Activated B cell treated with CpG ODN at 0.5 μM for 24 hours (primary cell): Measurements from ENCODE around the gene FBXO24. TPM values are rescaled to one million over a fixed set of nuclear protein-coding genes. Genes with fewer than 3 reads are reported as not detected.

Source experiments
- ATAC-seq: fragments of 200-7000 bp; cut with Tn5 transposase; one replicate; pipeline ENCODE4 v1.10.0; 2021; ENCODE audit warnings: low read depth, mild to moderate bottlenecking, moderate library complexity
- CTCF ChIA-PET: fragments of 350-600 bp; sonication (Branson Sonifier 250); formaldehyde crosslinking; loops from one replicate; lab custom pipeline; 2021; ENCODE audit warnings: antibody characterized with exemption; lab: Charles Lee
- POLR2A ChIA-PET: fragments of 350-600 bp; sonication (Branson Sonifier 250); formaldehyde crosslinking; loops from one replicate; lab custom pipeline; 2021; ENCODE audit warnings: antibody characterized with exemption; lab: Charles Lee
- DNase-seq: peaks from one replicate; pipeline ENCODE4 v3.0.0; 2022
- H3K27ac Mint-ChIP-seq: one replicate; pipeline ENCODE4 v1.8.0; 2020; ENCODE audit warnings: mixed read lengths
- H3K27me3 Mint-ChIP-seq: one replicate; pipeline ENCODE4 v1.8.0; 2021; ENCODE audit warnings: mixed read lengths
- H3K36me3 Mint-ChIP-seq: one replicate; pipeline ENCODE4 v1.8.0; 2021; ENCODE audit warnings: low read depth, mixed read lengths
- H3K4me1 Mint-ChIP-seq: one replicate; pipeline ENCODE4 v1.8.0; 2021; ENCODE audit warnings: mixed read lengths
- H3K4me3 Mint-ChIP-seq: one replicate; pipeline ENCODE4 v1.8.0; 2020; ENCODE audit warnings: mild to moderate bottlenecking, mixed read lengths
- H3K9me3 Mint-ChIP-seq: one replicate; pipeline ENCODE4 v1.8.0; 2020; ENCODE audit warnings: mixed read lengths
- intact Hi-C: fragments of 100-400 bp; cut with micrococcal nuclease; formaldehyde crosslinking; loops from one replicate; pipeline ENCODE4 v1.15.1; 2024
- total RNA-seq: library from RNA; stranded (reverse); gene quantifications from 2 replicates; pipeline ENCODE4 v1.2.3, GENCODE V29; 2022
- TF ChIP-seq, protein P1 (sequence below): fragments of 200-600 bp; IDR thresholded peaks from one replicate; pipeline ENCODE4 v1.8.0; 2022; ENCODE audit warnings: antibody characterized with exemption, mild to moderate bottlenecking

Gene FBXO24
- total RNA-seq, 1 donor from 2014 or later = 1.9 TPM

DNA sequence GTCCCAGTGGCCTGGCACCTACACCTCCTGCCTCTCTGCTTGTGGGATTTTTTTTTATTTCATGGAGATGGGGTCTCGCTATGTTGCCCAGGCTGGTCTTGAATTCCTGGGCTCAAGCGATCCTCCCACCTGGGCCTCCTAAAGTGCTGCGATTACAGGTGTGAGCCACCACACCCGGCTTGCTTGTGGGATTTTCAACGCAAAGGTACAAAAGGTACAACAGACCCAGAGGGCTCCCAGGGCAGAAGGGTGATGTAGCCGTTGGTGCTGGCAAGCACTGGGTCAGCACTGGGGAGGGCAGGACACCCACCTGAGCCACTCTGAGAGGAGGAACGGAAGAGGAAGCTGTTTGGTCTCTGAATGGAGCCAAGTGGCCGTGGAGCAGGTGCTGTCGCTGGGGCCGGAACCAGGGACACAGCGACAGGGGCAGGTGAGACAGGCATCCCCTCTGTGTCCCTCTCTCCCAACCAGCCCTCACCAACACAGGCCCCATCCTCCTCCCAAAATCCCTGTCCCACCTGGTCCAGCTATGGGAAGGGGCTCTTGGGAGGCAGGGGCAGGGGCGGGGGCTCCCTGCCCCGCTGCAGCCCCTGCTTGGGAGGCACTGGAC, 9.6 kb upstream of the FBXO24 start:
- POLR2A ChIA-PET = interaction anchor here (0.6 to 0.7 kb wide), 3 partner anchors 29 to 514 kb away, joined by 3 to 5 read pairs (median 5); partner anchors contain the start of gene ZCWPW1
- no peak for ATAC-seq
- CTCF ChIA-PET = no interaction called here
- TF ChIP-seq, protein P1, sequence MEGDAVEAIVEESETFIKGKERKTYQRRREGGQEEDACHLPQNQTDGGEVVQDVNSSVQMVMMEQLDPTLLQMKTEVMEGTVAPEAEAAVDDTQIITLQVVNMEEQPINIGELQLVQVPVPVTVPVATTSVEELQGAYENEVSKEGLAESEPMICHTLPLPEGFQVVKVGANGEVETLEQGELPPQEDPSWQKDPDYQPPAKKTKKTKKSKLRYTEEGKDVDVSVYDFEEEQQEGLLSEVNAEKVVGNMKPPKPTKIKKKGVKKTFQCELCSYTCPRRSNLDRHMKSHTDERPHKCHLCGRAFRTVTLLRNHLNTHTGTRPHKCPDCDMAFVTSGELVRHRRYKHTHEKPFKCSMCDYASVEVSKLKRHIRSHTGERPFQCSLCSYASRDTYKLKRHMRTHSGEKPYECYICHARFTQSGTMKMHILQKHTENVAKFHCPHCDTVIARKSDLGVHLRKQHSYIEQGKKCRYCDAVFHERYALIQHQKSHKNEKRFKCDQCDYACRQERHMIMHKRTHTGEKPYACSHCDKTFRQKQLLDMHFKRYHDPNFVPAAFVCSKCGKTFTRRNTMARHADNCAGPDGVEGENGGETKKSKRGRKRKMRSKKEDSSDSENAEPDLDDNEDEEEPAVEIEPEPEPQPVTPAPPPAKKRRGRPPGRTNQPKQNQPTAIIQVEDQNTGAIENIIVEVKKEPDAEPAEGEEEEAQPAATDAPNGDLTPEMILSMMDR = no peak
- Mint-ChIP-seq H3K4me3 (no peak overlapping the region), H3K36me3 (peaks cover 35% of the 10 kb centered on the region), H3K27ac (no peak overlapping the region), H3K4me1 (peaks cover 9% of the 10 kb centered on the region), H3K27me3 (no peaks in the 10 kb centered on the region), H3K9me3 (no peaks in the 10 kb centered on the region)
- intact Hi-C loops = no loop called here
- DNase-seq = no peak

DNA sequence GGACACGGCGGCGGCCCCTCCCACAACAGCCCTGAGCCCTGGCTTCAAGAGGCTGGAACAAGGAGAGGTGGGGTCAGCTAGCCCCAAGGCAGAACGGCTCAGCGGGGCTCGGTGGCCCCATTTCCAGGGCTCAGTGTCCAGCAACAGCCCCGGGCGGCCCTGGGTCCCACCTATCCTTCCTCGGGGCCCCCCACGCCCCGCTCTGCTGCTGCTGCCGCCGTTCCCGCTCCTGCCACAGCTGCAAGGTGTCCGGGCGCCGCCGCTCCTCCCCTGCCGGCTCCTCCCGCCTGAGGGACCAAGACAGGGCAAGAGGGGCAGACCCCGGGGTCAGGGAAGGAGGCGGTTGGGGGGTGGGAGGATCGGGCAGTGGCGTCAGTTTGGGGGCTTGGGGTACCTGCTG, 9.0 kb upstream of the FBXO24 start:
- Mint-ChIP-seq H3K27me3 (no peaks in the 10 kb centered on the region), H3K36me3 (peaks cover 32% of the 10 kb centered on the region), H3K4me3 (no peak overlapping the region), H3K4me1 (peaks cover 3% of the 10 kb centered on the region), H3K9me3 (no peaks in the 10 kb centered on the region), H3K27ac (no peak overlapping the region)
- ChIA-PET POLR2A (interaction anchor here (1.2 to 1.3 kb wide), 2 partner anchors 9 to 35 kb away, joined by 3 to 5 read pairs; partner anchors contain the start of genes FBXO24 and MOSPD3), CTCF (no interaction called here)
- intact Hi-C loops = no loop called here
- no peak for ATAC-seq
- no peak for DNase-seq
- TF ChIP-seq, protein P1 = no peak

DNA sequence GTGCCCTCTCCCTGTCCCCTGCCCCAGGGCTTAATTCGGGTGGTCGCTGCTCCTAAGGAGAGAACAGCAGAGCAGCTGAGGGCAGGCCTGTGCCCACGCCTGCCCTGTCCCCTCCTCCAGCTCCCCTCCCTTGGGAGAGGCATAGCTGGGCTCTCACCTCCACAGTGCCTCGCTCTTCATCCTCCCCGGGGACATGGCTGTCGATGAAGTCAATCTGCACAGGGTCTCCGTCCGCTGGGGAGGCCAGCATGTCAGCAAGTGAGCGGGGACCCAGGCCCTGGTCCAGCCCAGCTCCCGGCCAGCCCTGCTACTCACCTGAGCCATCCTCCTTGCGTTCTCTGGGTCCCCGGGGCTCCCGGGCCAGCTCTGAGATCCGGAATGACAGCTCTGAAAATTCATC, 8.6 kb upstream of the FBXO24 start:
- Mint-ChIP-seq H3K4me1 (peaks cover 4% of the 10 kb centered on the region), H3K36me3 (peaks cover 30% of the 10 kb centered on the region), H3K27ac (no peak overlapping the region), H3K27me3 (no peaks in the 10 kb centered on the region), H3K4me3 (no peak overlapping the region), H3K9me3 (no peaks in the 10 kb centered on the region)
- ATAC-seq (no peak), DNase-seq (no peak)
- intact Hi-C loops = no loop called here
- ChIA-PET CTCF (no interaction called here), POLR2A (interaction anchor here (0.5 to 1.3 kb wide), 4 partner anchors 9 to 196 kb away, joined by 3 to 5 read pairs (median 3); partner anchors contain the start of genes FBXO24 and MOSPD3)
- TF ChIP-seq, protein P1 = no peak

DNA sequence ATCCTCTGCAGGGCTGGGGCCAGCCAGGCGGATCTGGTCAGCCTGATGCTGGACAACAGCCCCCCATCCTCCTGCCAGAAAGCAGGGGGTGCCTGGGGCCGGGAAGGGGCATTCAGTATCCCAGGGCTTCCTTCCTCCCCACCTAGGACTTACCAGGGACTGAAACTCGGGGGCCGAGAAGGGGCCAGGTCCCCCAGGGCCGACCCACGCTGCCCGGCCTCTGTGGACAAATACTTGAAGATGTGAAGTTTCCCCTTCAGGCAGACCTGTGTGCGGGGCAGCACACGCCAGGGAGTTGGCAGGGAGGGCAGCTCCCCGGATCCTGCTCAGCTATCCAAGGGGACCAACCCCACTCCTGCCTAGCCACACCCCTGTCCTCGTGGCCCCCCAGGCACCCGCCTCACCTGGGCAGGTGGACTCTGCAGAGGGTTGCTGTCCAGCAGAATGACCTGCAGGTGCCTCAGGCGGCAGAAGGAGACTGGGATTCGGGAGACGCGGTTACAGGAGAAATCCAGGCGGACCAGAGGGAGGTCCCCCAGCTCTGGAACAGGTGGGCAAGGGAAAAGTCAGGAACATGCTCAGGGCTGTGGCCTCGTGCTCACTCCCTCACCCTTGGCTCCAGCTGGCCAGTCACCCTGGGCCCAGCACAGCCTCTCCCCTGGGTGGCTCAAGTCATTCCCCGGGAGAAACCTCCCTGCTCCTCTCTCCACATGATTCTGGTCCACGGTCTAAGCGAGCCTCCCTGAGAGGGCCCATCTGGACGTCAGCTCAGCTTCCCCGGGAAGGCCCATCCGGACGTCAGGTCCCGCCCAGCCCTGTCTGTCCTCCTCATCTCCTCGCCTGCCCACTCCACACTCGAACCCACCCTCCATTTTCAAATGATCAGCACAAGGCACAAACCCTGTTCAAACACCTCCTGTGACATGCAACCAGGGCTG, 7.6 kb upstream of the FBXO24 start:
- Mint-ChIP-seq H3K4me3 (no peak overlapping the region), H3K36me3 (peaks cover 29% of the 10 kb centered on the region), H3K27ac (no peak overlapping the region), H3K27me3 (no peaks in the 10 kb centered on the region), H3K9me3 (no peaks in the 10 kb centered on the region), H3K4me1 (peaks cover 14% of the 10 kb centered on the region)
- CTCF ChIA-PET = no interaction called here
- DNase-seq = no peak
- no peak for ATAC-seq
- intact Hi-C loops = no loop called here
- TF ChIP-seq, protein P1 = no peak
- POLR2A ChIA-PET = interaction anchor here (0.6 to 1.3 kb wide), 4 partner anchors 8 to 119 kb away, joined by 3 to 5 read pairs (median 4); partner anchors contain the start of genes FBXO24 and MOSPD3
